Esophagus squamous epithelium (tissue), 5 donors: ENCODE measurements around the gene LIX1. TPM values are rescaled to one million over a fixed set of nuclear protein-coding genes. Genes with fewer than 3 reads are reported as not detected.

Experiments
- DNase-seq: peaks from one replicate; lab custom pipeline; 2025; lab: John Stamatoyannopoulos, UW
- H3K27ac ChIP-seq, 4 donors: fragments of 200-600 bp; sonication (generic); one replicate each; pipeline ENCODE4 v1.5.1; 2016 to 2019; ENCODE audit warnings: mild to moderate bottlenecking in 1 of 4
- H3K27me3 ChIP-seq, 4 donors: fragments of 200-600 bp; sonication (generic); 1 replicate in 3 of 4; 2 replicates in 1 of 4; pipeline versions ENCODE4 v1.5.1 to v1.6.0; 2017 to 2021; ENCODE audit warnings: antibody characterized with exemption in 1 of 4
- H3K36me3 ChIP-seq, 3 donors: fragments of 200-600 bp; sonication (generic); one replicate each; pipeline ENCODE4 v1.5.1; 2016 to 2019
- H3K4me1 ChIP-seq, 3 donors: fragments of 200-600 bp; sonication (generic); one replicate each; pipeline ENCODE4 v1.5.1; 2017 to 2019
- H3K4me3 ChIP-seq, 4 donors: fragments of 200-600 bp; sonication (generic); 1 replicate in 3 of 4; 2 replicates in 1 of 4; pipeline ENCODE4 v1.5.1; 2016 to 2019; ENCODE audit warnings: mild to moderate bottlenecking in 2 of 4, moderate library complexity in 1 of 4
- H3K9me3 ChIP-seq, 3 donors: fragments of 200-600 bp; sonication (generic); one replicate each; pipeline ENCODE4 v1.5.1; 2016 to 2019
- POLR2A ChIP-seq, 4 donors: fragments of 450-650 bp; IDR thresholded peaks; one replicate each; pipeline ENCODE4 v1.6.1; 2017; ENCODE audit warnings: antibody characterized with exemption in 4 of 4, mild to moderate bottlenecking in 4 of 4, moderate library complexity in 3 of 4
- WGBS, 2 donors: methylation state at CpG; one replicate each; pipeline ENCODE4 v1.1.5; 2018; 5-methylcytosine and 5-hydroxymethylcytosine counted together
- intact Hi-C: fragments of 100-400 bp; cut with DNase I; formaldehyde crosslinking; loops from one replicate; pipeline ENCODE4 v1.15.0; 2022
- total RNA-seq, 4 donors: library from RNA; depleted of rRNA; stranded (reverse); fragments of >200 nt; gene quantifications; one replicate each; pipeline ENCODE4 v1.1.0, GENCODE V29; 2016
- TF ChIP-seq, protein P1 (sequence below), 6 experiments: fragments of 450-650 bp in 4 of 6; fragments of 200-600 bp in 2 of 6; sonication (generic) in 2 of 6; IDR thresholded peaks; one replicate each; pipeline ENCODE4 v1.5.1; 2016 to 2019; ENCODE audit warnings: antibody characterized with exemption in 6 of 6, mild to moderate bottlenecking in 4 of 6, moderate library complexity in 4 of 6
- donor health status: DM: yes; HTN: yes; CAD: no.

Gene LIX1
- total RNA-seq, 4 donors from 2014 or later = not detected

DNA sequence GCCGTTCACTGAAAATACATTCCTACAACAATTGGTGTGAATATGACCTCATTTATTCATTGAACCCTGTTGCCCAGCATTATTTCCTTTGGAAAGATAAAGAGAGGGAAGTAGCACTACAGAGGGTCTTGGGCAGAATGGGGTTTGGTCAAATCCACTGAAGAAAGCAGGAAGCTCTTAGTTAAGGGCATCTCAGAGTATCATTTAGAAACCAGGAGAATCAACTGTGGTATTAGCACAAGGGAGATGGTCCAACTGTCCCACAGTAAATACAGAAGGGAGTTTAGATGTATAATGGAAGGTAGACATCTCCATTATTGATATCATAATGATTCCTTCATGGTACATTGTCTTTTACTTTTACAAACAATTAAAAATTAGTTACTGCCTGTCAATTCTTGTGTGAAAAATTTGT is 47.1 kb downstream of the LIX1 start:
- Histone ChIP-seq H3K4me3 (no peak overlapping the region), H3K9me3 (no peaks in the 10 kb centered on the region), H3K36me3 (no peaks in the 10 kb centered on the region), H3K27ac (no peak overlapping the region), H3K4me1 (no peaks in the 10 kb centered on the region), H3K27me3 (peaks cover 0 to 5% (median 0%) of the 10 kb centered on the region in 4 donors)
- intact Hi-C loops = no loop called here
- TF ChIP-seq, protein P1, sequence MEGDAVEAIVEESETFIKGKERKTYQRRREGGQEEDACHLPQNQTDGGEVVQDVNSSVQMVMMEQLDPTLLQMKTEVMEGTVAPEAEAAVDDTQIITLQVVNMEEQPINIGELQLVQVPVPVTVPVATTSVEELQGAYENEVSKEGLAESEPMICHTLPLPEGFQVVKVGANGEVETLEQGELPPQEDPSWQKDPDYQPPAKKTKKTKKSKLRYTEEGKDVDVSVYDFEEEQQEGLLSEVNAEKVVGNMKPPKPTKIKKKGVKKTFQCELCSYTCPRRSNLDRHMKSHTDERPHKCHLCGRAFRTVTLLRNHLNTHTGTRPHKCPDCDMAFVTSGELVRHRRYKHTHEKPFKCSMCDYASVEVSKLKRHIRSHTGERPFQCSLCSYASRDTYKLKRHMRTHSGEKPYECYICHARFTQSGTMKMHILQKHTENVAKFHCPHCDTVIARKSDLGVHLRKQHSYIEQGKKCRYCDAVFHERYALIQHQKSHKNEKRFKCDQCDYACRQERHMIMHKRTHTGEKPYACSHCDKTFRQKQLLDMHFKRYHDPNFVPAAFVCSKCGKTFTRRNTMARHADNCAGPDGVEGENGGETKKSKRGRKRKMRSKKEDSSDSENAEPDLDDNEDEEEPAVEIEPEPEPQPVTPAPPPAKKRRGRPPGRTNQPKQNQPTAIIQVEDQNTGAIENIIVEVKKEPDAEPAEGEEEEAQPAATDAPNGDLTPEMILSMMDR (IDR thresholded peaks at IDR 0.05) = no peak
- no peak for TF ChIP-seq POLR2A (IDR thresholded peaks at IDR 0.05)
- WGBS, 2 donors = 75 to 83% methylated on average over 1 of the region's 1 CpG
- no peak for DNase-seq

DNA sequence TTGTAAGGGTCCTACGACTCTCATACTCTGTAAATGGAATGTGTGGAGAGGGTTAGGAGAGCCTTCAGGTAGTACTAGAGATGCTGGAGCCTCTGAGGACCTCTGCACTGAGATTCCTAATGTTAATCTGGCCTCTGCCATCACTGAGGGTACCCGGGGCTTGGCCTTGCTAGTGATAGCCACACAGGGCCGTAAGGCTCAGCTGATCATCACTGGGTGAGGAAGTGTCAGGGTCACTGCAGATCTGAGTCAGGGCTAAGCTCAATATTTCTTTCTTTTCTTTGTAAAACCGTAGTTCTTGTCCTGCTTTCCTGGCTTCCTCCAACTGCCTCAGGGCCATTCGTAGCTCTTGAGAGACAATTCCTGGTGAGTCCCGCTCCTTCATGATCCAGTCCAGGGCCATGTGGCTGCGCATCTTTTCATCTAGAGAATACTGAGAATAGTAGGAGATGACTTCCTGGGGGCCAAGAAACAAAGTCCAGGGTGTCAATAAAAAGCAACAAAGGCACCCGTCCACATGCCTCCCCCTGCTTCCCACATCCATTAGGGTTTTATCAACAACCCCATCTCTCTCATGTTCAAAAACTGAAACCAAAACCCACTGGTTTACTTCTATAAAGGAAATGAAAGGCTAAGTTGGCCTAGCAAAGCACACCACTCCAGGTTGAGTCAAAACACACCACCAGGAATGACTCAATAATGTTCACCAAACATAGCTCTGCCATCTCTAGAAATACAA is 47.7 kb downstream of the LIX1 start:
- 77 to 84% methylated on average over 8 of the region's 8 CpGs for WGBS, 2 donors
- no peak for TF ChIP-seq POLR2A (IDR thresholded peaks at IDR 0.05)
- TF ChIP-seq, protein P1 (IDR thresholded peaks at IDR 0.05) = no peak
- no peaks in the 10 kb centered on the region for H3K36me3 ChIP-seq
- DNase-seq = no peak
- H3K9me3 ChIP-seq = no peaks in the 10 kb centered on the region
- H3K27me3 ChIP-seq = peaks cover 0 to 5% (median 0%) of the 10 kb centered on the region in 4 donors
- no peak overlapping the region for H3K4me3 ChIP-seq
- H3K27ac ChIP-seq = no peak overlapping the region
- intact Hi-C loops = no loop called here
- H3K4me1 ChIP-seq = no peaks in the 10 kb centered on the region

DNA sequence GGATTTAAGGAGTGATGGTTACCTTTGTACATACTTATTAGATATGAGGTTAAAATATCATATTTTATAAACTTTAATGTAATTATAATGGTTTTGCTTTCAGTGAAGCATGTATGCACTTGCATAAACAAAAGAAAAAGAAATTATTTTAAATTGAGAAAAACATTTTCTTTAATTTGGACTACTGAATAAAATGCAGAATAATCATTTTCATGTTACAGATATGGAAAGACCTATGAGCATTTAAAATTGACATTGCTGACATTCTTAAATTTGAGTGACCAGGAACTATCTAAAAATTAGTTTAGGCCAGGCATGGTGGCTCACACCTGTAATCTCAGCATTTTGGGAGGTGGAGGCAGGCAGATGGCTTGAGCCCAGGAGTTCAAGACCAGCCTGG is 49.2 kb downstream of the LIX1 start:
- intact Hi-C loops = no loop called here
- Histone ChIP-seq H3K4me3 (no peak overlapping the region), H3K4me1 (no peaks in the 10 kb centered on the region), H3K9me3 (no peaks in the 10 kb centered on the region), H3K27me3 (peaks cover 0 to 5% (median 0%) of the 10 kb centered on the region in 4 donors), H3K27ac (no peak overlapping the region), H3K36me3 (no peaks in the 10 kb centered on the region)
- TF ChIP-seq, protein P1 (IDR thresholded peaks at IDR 0.05) = no peak
- no peak for TF ChIP-seq POLR2A (IDR thresholded peaks at IDR 0.05)
- DNase-seq = no peak

DNA sequence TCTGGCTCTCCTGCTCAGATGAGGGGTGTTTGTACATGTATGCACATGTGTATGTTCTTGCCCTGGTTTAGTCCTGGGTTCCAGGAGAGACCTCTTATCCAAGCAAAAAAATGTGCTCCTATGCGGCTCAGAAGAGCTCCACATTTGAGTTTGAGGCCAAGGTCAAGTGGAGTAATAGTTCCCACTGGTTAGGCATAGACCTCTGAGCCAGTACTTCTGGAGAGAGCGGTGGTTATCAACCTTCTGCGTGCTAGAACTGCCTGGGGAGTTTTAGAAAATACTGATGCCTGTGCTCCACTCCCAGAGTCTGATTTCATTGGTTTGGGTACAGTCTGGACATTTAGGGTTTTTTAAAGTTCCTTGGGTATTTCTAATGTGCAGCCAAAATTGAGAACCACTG is 51.5 kb downstream of the LIX1 start:
- Histone ChIP-seq H3K4me3 (no peak overlapping the region), H3K36me3 (no peaks in the 10 kb centered on the region), H3K4me1 (no peaks in the 10 kb centered on the region), H3K27ac (no peak overlapping the region), H3K27me3 (peaks cover 0 to 5% (median 0%) of the 10 kb centered on the region in 4 donors), H3K9me3 (no peaks in the 10 kb centered on the region)
- DNase-seq = no peak
- no peak for TF ChIP-seq POLR2A (IDR thresholded peaks at IDR 0.05)
- TF ChIP-seq, protein P1 (IDR thresholded peaks at IDR 0.05) = no peak
- 86% methylated on average over 3 of the region's 3 CpGs for WGBS, 2 donors
- intact Hi-C loops = no loop called here

DNA sequence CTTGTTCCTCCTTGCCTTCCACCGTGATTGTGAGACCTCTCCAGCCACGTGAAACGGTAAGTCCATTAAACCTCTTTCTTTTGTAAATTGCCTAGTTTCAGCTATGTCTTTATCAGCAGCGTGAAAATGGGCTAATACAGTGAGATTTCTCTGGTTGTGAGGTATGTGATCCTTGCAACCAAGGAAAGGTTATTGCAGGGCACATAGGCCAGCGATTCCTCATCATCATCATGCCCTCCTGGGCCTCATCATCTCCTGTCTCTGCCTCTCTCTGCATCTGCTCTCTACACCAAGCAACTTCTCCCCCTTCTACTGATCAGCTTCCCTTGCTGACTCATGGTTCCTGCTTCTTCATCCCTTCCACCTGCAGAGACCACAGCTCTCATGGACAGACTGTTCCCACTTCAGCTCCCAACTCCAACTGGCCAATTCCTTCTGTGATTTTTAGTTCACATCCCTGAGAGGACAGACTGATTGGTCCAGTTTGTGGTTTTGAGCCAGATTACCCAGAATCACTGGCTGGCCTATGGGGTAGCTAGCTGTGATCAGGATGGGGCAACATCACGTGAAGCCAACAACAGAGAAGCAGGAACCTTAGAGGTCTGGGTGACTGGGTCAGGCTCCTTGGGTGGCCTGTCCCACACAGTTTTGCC is 53.1 kb downstream of the LIX1 start:
- DNase-seq = no peak
- intact Hi-C loops = no loop called here
- Histone ChIP-seq H3K4me1 (no peaks in the 10 kb centered on the region), H3K27ac (no peak overlapping the region), H3K36me3 (no peaks in the 10 kb centered on the region), H3K9me3 (no peaks in the 10 kb centered on the region), H3K4me3 (no peak overlapping the region), H3K27me3 (peaks cover 0 to 5% (median 0%) of the 10 kb centered on the region in 4 donors)
- 66 to 81% methylated on average over 6 of the region's 6 CpGs for WGBS, 2 donors
- TF ChIP-seq POLR2A (IDR thresholded peaks at IDR 0.05) = no peak
- TF ChIP-seq, protein P1 (IDR thresholded peaks at IDR 0.05) = no peak
